BLaER1 (cell line): ENCODE measurements around the gene FAM170B.

ENCODE experiments used
- H3K27ac ChIP-seq: shearing (Covaris generic); formaldehyde crosslinking; 2 replicates; pipeline ENCODE4 v1.8.1; 2022
- H3K27me3 ChIP-seq: shearing (Covaris generic); formaldehyde crosslinking; 2 replicates; pipeline ENCODE4 v1.8.1; 2022
- H3K36me3 ChIP-seq: shearing (Covaris generic); formaldehyde crosslinking; 2 replicates; pipeline ENCODE4 v1.8.1; 2022
- H3K4me1 ChIP-seq: shearing (Covaris generic); formaldehyde crosslinking; 2 replicates; pipeline ENCODE4 v1.8.1; 2022
- H3K4me2 ChIP-seq: shearing (Covaris generic); formaldehyde crosslinking; 2 replicates; pipeline ENCODE4 v1.8.1; 2022
- H3K4me3 ChIP-seq: shearing (Covaris generic); formaldehyde crosslinking; 2 replicates; pipeline ENCODE4 v1.8.1; 2022
- H3K9ac ChIP-seq: shearing (Covaris generic); formaldehyde crosslinking; 2 replicates; pipeline ENCODE4 v1.8.1; 2022
- H3K9me3 ChIP-seq: shearing (Covaris generic); formaldehyde crosslinking; 2 replicates; pipeline ENCODE4 v1.8.1; 2022
- H4K20me1 ChIP-seq: shearing (Covaris generic); formaldehyde crosslinking; 2 replicates; pipeline ENCODE4 v1.8.1; 2022
- Cebpa-rat ChIP-seq: shearing (Covaris generic); IDR thresholded peaks from 2 replicates; pipeline ENCODE4 v1.8.1; 2022

Gene FAM170B

DNA sequence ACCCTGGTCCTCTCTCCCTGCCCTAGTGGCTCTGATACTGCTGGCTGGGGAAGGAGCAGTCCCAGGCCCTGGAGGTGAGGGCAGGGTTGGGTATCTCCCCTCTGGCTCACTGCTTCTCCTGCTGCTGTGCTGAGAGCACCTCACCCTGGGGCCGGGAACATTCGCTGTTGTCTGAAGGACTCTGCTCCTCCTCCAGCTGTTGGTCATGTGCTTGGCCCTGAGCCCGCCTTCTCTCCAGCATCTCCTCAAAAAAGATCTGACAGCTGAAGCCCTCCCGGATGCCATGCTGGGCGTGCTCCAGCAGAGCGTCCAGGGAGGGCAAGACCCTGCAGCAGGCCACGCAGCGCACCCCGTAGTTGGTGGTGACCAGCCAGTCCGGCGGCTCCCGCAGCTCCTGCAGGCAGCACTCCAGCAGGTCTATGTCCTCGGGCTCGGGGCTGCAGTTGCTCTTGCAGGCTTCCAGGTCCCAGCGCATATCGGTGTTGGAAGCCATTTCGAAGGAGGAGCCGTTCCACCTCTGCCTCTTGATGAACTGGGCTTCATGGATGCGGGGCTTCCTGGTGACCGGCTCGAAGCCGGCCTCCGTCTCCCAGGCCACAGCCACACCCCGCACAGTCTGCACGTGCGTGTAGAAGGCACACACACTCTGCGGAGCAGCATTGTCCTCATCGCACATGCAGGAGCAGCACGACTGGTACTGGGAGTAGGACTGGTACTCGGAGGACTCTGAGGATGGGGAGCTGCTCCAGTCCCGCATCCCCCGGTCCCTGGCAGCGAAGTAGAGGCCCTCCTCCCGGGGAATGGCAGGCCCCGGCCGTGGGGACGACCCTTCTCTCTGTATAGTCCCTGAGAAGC, 2.1 kb downstream of the FAM170B start:
- no peak overlapping the region for H3K27ac ChIP-seq
- H3K9ac ChIP-seq, result no peak overlapping the region
- no peak overlapping the region for H3K4me2 ChIP-seq
- peaks cover 5% of the 10 kb centered on the region for H3K9me3 ChIP-seq
- TF ChIP-seq Cebpa-rat, result no peak
- H3K4me3 ChIP-seq, result no peak overlapping the region
- H3K36me3 ChIP-seq, result no peaks in the 10 kb centered on the region
- peaks cover 26% of the 10 kb centered on the region for H3K4me1 ChIP-seq
- no peaks in the 10 kb centered on the region for H3K27me3 ChIP-seq
- no peaks in the 10 kb centered on the region for H4K20me1 ChIP-seq

DNA sequence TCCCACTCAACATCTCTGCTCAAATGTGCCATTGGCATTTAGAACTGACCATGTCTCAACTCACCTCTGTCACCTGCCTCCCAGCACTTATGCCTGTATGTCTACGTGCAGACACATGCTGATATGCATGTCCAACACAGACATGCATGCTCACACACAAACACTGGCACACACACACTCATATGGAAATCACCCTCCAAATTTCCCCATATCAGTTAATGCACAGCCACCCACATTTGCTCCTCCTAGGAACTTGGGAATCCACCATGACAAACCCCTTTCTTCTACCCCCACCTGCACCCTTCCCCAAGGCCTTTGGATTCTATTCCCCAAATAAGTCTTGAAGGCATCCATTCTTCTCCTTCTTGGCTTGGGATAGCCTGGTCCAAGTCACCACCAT, 4.4 kb downstream of the FAM170B start:
- Histone ChIP-seq H3K27ac (no peak overlapping the region), H4K20me1 (no peaks in the 10 kb centered on the region), H3K4me1 (peaks cover 8% of the 10 kb centered on the region), H3K4me2 (no peak overlapping the region), H3K27me3 (no peaks in the 10 kb centered on the region), H3K9me3 (no peaks in the 10 kb centered on the region), H3K9ac (no peak overlapping the region), H3K4me3 (no peak overlapping the region), H3K36me3 (no peaks in the 10 kb centered on the region)
- TF ChIP-seq Cebpa-rat, result no peak

GRCh38 chr10:49128854-49129253, 5.0 kb downstream of the FAM170B start:
- Histone ChIP-seq H4K20me1 (no peaks in the 10 kb centered on the region), H3K4me2 (no peak overlapping the region), H3K27me3 (no peaks in the 10 kb centered on the region), H3K4me3 (no peak overlapping the region), H3K27ac (no peak overlapping the region), H3K36me3 (no peaks in the 10 kb centered on the region), H3K9me3 (no peaks in the 10 kb centered on the region), H3K9ac (no peak overlapping the region), H3K4me1 (peaks cover 5% of the 10 kb centered on the region; the same call in 1 of the 2 replicates)
- TF ChIP-seq Cebpa-rat, result no peak

DNA sequence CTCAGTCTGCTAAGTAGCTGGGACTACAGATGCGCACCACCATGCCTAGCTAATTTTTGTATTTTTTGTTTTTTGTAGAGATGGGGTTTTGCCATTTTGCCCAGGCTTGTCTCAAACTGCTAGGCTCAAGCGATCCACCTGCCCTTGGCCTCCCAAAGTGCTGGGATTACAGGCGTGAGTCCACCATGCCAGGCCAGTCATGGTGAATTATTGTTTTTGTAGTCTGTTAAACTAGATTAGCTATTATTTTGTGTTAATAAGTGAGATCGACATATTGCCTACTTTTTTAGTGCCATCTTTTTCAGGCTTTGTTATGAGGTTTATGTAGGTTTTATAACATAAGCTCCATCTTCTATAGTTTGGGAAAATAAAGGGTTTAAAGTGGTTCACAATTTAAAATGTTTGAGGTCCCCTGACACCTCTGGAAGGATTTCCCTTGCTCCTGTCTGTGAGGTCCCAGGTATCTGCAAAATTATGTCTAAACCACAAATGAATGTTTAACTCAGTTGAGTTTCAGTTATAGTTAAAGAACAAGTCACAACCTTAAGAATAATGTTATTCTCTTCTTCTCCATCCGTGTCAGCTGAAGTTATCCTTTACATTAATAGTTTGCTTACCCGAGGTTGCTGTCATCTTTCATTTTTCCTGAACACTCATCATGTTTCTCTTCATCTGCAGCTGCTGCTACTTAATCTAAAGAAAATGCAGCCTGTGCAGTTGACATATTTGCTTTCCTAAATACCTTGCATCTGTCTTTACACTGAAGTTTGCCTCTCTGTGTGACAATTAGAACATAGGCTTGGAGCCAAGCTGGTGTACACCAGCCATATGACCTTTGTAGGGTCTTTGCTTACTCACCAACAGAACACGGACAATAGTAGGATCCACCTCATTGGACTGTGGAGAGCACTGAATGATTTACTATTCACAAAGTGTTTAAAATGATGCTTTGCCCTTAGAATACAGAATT, 9.6 kb downstream of the FAM170B start:
- no peaks in the 10 kb centered on the region for H3K36me3 ChIP-seq
- H4K20me1 ChIP-seq, result no peaks in the 10 kb centered on the region
- TF ChIP-seq Cebpa-rat, result no peak
- H3K4me2 ChIP-seq, result no peak overlapping the region
- H3K4me1 ChIP-seq, result no peaks in the 10 kb centered on the region
- no peak overlapping the region for H3K4me3 ChIP-seq
- H3K27ac ChIP-seq, result no peak overlapping the region
- H3K9ac ChIP-seq, result no peak overlapping the region
- H3K9me3 ChIP-seq, result no peaks in the 10 kb centered on the region
- H3K27me3 ChIP-seq, result no peaks in the 10 kb centered on the region

DNA sequence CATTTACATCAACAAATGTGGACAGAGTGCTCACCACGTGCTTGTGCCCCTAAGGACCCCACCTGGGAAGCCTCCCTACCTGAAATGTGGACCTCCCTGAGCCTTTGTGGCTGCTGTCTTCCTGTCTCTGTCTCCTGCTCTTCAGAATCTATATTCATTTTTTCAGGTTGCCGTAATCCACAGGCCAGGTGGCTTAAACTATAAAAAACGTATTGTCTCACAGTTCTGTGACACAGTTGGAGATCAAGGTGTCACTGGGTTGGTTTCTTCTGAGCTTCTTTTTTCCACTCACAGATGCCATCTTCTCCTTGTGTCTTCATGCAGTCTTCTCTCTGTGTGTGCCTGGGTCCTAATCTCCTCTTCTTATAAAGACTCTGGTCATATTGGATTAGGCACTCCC, 12.9 kb downstream of the FAM170B start:
- H3K27me3 ChIP-seq, result peaks cover 9% of the 10 kb centered on the region
- peaks cover 8% of the 10 kb centered on the region for H3K4me1 ChIP-seq
- no peak overlapping the region for H3K4me3 ChIP-seq
- no peak overlapping the region for H3K4me2 ChIP-seq
- H3K9me3 ChIP-seq, result no peaks in the 10 kb centered on the region
- H3K9ac ChIP-seq, result no peak overlapping the region
- H3K36me3 ChIP-seq, result no peaks in the 10 kb centered on the region
- no peaks in the 10 kb centered on the region for H4K20me1 ChIP-seq
- no peak for TF ChIP-seq Cebpa-rat
- H3K27ac ChIP-seq, result no peak overlapping the region

GRCh38 chr10:49119746-49120145, 14.1 kb downstream of the FAM170B start:
- Histone ChIP-seq H3K4me3 (no peak overlapping the region), H4K20me1 (no peaks in the 10 kb centered on the region), H3K9me3 (no peaks in the 10 kb centered on the region), H3K9ac (no peak overlapping the region), H3K36me3 (no peaks in the 10 kb centered on the region), H3K27ac (no peak overlapping the region), H3K4me2 (no peak overlapping the region), H3K4me1 (peaks cover 12% of the 10 kb centered on the region), H3K27me3 (peaks cover 21% of the 10 kb centered on the region)
- no peak for TF ChIP-seq Cebpa-rat

DNA sequence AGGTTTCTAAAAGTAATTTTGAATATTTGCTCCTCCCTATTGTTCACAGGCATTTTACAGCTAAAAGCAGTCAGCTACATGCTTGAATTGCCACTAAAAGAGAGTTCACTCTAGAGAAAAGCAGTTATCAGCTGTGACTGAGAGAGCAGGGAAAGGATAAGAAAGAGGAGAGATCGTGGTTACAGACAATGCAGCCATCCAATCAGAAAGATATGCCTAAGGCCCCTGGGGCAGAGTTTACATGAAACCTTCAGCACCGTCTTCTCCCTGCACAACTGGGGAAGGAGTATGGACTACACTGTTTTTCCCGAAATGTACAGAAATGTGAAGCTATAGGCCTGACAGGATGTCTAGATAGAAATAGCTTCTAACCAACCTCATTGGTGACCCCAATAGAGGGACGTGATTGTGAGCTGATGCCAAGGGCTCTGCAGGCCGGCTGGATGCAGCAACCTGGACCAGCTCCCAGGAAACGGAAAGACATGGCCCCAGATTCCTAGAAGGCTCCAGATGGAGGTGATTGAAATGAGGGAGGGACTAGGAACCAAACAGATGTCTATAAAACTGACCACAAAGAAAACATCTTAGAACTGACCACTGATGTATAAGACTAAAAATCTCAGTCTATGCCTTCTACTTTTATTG, 15.3 kb downstream of the FAM170B start:
- H3K27ac ChIP-seq, result no peak overlapping the region
- peaks cover 33% of the 10 kb centered on the region for H3K27me3 ChIP-seq
- no peak overlapping the region for H3K9ac ChIP-seq
- no peaks in the 10 kb centered on the region for H4K20me1 ChIP-seq
- no peaks in the 10 kb centered on the region for H3K36me3 ChIP-seq
- H3K4me1 ChIP-seq, result peaks cover 12% of the 10 kb centered on the region
- TF ChIP-seq Cebpa-rat, result no peak
- H3K9me3 ChIP-seq, result no peaks in the 10 kb centered on the region
- H3K4me2 ChIP-seq, result no peak overlapping the region
- H3K4me3 ChIP-seq, result no peak overlapping the region

GRCh38 chr10:49117376-49118070, 16.3 kb downstream of the FAM170B start:
- no peak overlapping the region for H3K4me2 ChIP-seq
- no peak for TF ChIP-seq Cebpa-rat
- H3K4me1 ChIP-seq, result peaks cover 12% of the 10 kb centered on the region
- no peaks in the 10 kb centered on the region for H3K36me3 ChIP-seq
- H3K9ac ChIP-seq, result no peak overlapping the region
- H3K4me3 ChIP-seq, result no peak overlapping the region
- H4K20me1 ChIP-seq, result no peaks in the 10 kb centered on the region
- H3K9me3 ChIP-seq, result no peaks in the 10 kb centered on the region
- no peak overlapping the region for H3K27ac ChIP-seq
- peaks cover 38% of the 10 kb centered on the region for H3K27me3 ChIP-seq
